Measurements from ENCODE around the gene NUMA1. TPM values are rescaled to one million over a fixed set of nuclear protein-coding genes. Genes with fewer than 3 reads are reported as not detected.

The NUMA1 gene
- total and polyA plus RNA-seq, 9 of the 15 experiments (the other 6 are each of a cell fraction or from before 2014, with no cell fraction given), result 4.1 to 104 (median 51.2) TPM

- TF ChIP-seq JUND (IDR thresholded peaks at IDR 0.05; ENCODE audit: borderline replicate concordance, low read depth, low read length) (peak; percentile 67), JUND (tag; IDR thresholded peaks at IDR 0.05; ENCODE audit: borderline replicate concordance, low read depth, low read length) (peak; percentile 27; the same call in 1 of the 3 replicates), ZMIZ1 (IDR thresholded peaks at IDR 0.05; ENCODE audit: low read depth in 2 of 2, low read length in 2 of 2) (peak in 1 of 2 experiments; percentile 53; a peak in 1 of 4 replicates), ZFP36 (IDR thresholded peaks at IDR 0.05; ENCODE audit: low read depth, low read length, partially characterized antibody) (peak; percentile 29), HMBOX1 (IDR thresholded peaks at IDR 0.05) (peak; percentile 86; the same call in 1 of the 2 replicates), NR2C2 (CRISPR knock-in tag; IDR thresholded peaks at IDR 0.05) (peak; percentile 99), NR2C2 (tag; IDR thresholded peaks at IDR 0.05) (peak; percentile 100), ZNF175 (CRISPR knock-in tag; IDR thresholded peaks at IDR 0.05; ENCODE audit: low read depth) (peak; percentile 4), SP1 (CRISPR knock-in tag; IDR thresholded peaks at IDR 0.05) (peak; percentile 80; the same call in 1 of the 2 replicates), MEIS2 (IDR thresholded peaks at IDR 0.05; ENCODE audit: partially characterized antibody) (peak; percentile 51), POLR2H (tag; IDR thresholded peaks at IDR 0.05; ENCODE audit: low read depth) (peak; percentile 90), NCOA1 (IDR thresholded peaks at IDR 0.05; ENCODE audit: low read depth) (0 out of 2 replicates have a peak, but pooled peaks have one; percentile 12), RAD21 (CRISPR knock-in tag; conservative IDR thresholded peaks at IDR 0.05 in 1 of 2, IDR thresholded peaks at IDR 0.05 in 1 of 2) (0 out of 4 replicates have a peak, but pooled peaks of 1 of the 2 experiments have one; percentile 7), ARNT (IDR thresholded peaks at IDR 0.05) (no peak), ARHGAP35 (IDR thresholded peaks at IDR 0.05; ENCODE audit: partially characterized antibody) (no peak), SMAD1 (IDR thresholded peaks at IDR 0.05; ENCODE audit: low read depth, low read length, partially characterized antibody) (peak; percentile 74), PYGO2 (tag; IDR thresholded peaks at IDR 0.05) (no peak), MBD2 (IDR thresholded peaks at IDR 0.05; ENCODE audit: borderline replicate concordance, low read depth) (peak; percentile 87), ZNF583 (CRISPR knock-in tag; IDR thresholded peaks at IDR 0.05) (0 out of 2 replicates have a peak, but pooled peaks have one; percentile 12)
- TF ChIP-seq, protein P1, sequence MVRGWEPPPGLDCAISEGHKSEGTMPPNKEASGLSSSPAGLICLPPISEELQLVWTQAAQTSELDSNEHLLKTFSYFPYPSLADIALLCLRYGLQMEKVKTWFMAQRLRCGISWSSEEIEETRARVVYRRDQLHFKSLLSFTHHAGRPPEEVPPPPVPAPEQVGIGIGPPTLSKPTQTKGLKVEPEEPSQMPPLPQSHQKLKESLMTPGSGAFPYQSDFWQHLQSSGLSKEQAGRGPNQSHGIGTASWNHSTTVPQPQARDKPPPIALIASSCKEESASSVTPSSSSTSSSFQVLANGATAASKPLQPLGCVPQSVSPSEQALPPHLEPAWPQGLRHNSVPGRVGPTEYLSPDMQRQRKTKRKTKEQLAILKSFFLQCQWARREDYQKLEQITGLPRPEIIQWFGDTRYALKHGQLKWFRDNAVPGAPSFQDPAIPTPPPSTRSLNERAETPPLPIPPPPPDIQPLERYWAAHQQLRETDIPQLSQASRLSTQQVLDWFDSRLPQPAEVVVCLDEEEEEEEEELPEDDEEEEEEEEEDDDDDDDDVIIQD (CRISPR knock-in tag; IDR thresholded peaks at IDR 0.05), result no peak
Measured at GRCh38 chr11:72112143-72112977, 32.0 kb upstream of the NUMA1 start, which contains the start of gene ANAPC15 (continued).

Measured in K562 (cell line).